ENCODE measurements around the gene TP53RK. TPM values are rescaled to one million over a fixed set of nuclear protein-coding genes. Genes with fewer than 3 reads are reported as not detected.

TP53RK gene
- total RNA-seq, 1 experiment from 2014 or later, result 21.5 TPM

GRCh38 chr20:46671866-46672542 is 17.2 kb downstream of the TP53RK start:
- DNase-seq, result no peak
- H3K27ac Mint-ChIP-seq, result no peak overlapping the region
- Histone ChIP-seq H3K27me3 (ENCODE audit: insufficient read depth, low read length) (no peaks in the 10 kb centered on the region), H3K56ac (ENCODE audit: insufficient read length, low read depth, low read length) (no peak overlapping the region), H3K79me1 (ENCODE audit: insufficient read depth, low read depth, low read length, poor library complexity, severe bottlenecking) (peaks cover 3% of the 10 kb centered on the region), H3K23ac (ENCODE audit: insufficient read length, low read depth, low read length) (no peak overlapping the region), H3K27ac (ENCODE audit: insufficient read length, low read depth, low read length) (no peak overlapping the region), H2BK20ac (ENCODE audit: low read depth, low read length, poor library complexity, severe bottlenecking) (no peak overlapping the region), H4K8ac (replicated peaks; ENCODE audit: insufficient read length, low read depth, low read length) (no peak overlapping the region), H3K14ac (ENCODE audit: insufficient read depth, low read length) (no peak overlapping the region), H3K79me2 (ENCODE audit: insufficient read depth, low read length) (0 out of 2 replicates have a peak, but pooled peaks cover 2% of the 10 kb centered on the region), H3K9me3 (ENCODE audit: control insufficient read depth, low read depth, low read length) (peaks cover 5% of the 10 kb centered on the region), H3K4me1 (ENCODE audit: insufficient read depth, low read length) (no peaks in the 10 kb centered on the region; the same call in 1 of the 2 replicates), H3T11ph (ENCODE audit: low read length) (no peak overlapping the region), H2BK5ac (ENCODE audit: insufficient read length, low read length) (no peak overlapping the region), H2AFZ (ENCODE audit: low read length) (no peak overlapping the region), H2AK5ac (ENCODE audit: insufficient read length, low read length) (no peak overlapping the region), H2BK15ac (ENCODE audit: low read depth, low read length) (no peak overlapping the region), H4K5ac (ENCODE audit: insufficient read length, low read depth, low read length) (no peak overlapping the region), H3K4me2 (ENCODE audit: insufficient read depth, insufficient read length, low read length) (no peak overlapping the region), H2BK12ac (ENCODE audit: insufficient read length, low read depth, low read length) (no peak overlapping the region), H4K20me1 (ENCODE audit: control insufficient read depth, insufficient read depth, insufficient read length) (no peaks in the 10 kb centered on the region), H2BK120ac (ENCODE audit: low read depth, low read length, poor library complexity, severe bottlenecking) (no peak overlapping the region), H4K91ac (ENCODE audit: insufficient read length, low read depth, low read length) (no peak overlapping the region), H3K23me2 (ENCODE audit: insufficient read length, low read depth, low read length, poor library complexity, severe bottlenecking) (no peaks in the 10 kb centered on the region), H3K4ac (ENCODE audit: low read depth, low read length) (no peak overlapping the region), H3K9ac (ENCODE audit: extremely low read depth, insufficient read length, low read length) (no peak overlapping the region), H3K18ac (ENCODE audit: insufficient read length, low read depth, low read length) (no peak overlapping the region)
- peaks cover 11 to 22% of the 10 kb centered on the region in 2 experiments for H3K9me3 Mint-ChIP-seq
- H3K27me3 Mint-ChIP-seq (ENCODE audit: low read depth), result peaks cover 1% of the 10 kb centered on the region; the same call in 1 of the 2 replicates
- peaks cover 15 to 57% (median 48%) of the 10 kb centered on the region in 3 experiments for H3K36me3 Mint-ChIP-seq (ENCODE audit: insufficient read depth in 1 of 3, low read depth in 3 of 3)
- no peak overlapping the region for H3K4me3 Mint-ChIP-seq
- TF ChIP-seq, protein P1, sequence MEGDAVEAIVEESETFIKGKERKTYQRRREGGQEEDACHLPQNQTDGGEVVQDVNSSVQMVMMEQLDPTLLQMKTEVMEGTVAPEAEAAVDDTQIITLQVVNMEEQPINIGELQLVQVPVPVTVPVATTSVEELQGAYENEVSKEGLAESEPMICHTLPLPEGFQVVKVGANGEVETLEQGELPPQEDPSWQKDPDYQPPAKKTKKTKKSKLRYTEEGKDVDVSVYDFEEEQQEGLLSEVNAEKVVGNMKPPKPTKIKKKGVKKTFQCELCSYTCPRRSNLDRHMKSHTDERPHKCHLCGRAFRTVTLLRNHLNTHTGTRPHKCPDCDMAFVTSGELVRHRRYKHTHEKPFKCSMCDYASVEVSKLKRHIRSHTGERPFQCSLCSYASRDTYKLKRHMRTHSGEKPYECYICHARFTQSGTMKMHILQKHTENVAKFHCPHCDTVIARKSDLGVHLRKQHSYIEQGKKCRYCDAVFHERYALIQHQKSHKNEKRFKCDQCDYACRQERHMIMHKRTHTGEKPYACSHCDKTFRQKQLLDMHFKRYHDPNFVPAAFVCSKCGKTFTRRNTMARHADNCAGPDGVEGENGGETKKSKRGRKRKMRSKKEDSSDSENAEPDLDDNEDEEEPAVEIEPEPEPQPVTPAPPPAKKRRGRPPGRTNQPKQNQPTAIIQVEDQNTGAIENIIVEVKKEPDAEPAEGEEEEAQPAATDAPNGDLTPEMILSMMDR (conservative IDR thresholded peaks at IDR 0.05), result no peak
- WGBS (ENCODE audit: extremely low coverage, insufficient read length, low lambda C conversion rate), result no CpG with 5 or more reads among the region's 3 CpGs
- peaks cover 19 to 31% of the 10 kb centered on the region in 2 experiments for H3K4me1 Mint-ChIP-seq
